Caco-2 (cell line): ENCODE data around the gene JUP. TPM values are rescaled to one million over a fixed set of nuclear protein-coding genes. Genes with fewer than 3 reads are reported as not detected.

ENCODE experiments used
- BruUV-seq: library from RNA; stranded (reverse); fragments of 400-500 nt; replicated peaks from 2 replicates; lab custom pipeline; 2021; lab: Mats Ljungman, UMichigan
- CTCF ChIA-PET: fragments of 300-600 bp; sonication (Branson Sonifier 250); formaldehyde crosslinking; loops from one replicate; lab custom pipeline; 2022; ENCODE audit warnings: antibody characterized with exemption; lab: Charles Lee
- POLR2A ChIA-PET: fragments of 300-600 bp; sonication (Branson Sonifier 250); formaldehyde crosslinking; loops from one replicate; lab custom pipeline; 2022; ENCODE audit warnings: antibody characterized with exemption; lab: Charles Lee
- DNase-seq, 2 experiments: peaks; one replicate each; pipeline versions ENCODE4 v3.0.0 to v3.0.0-alpha.2; 2020 to 2022
- H3K27me3 ChIP-seq: replicated peaks from 2 replicates; pipeline ENCODE4 v1.6.0; 2011; ENCODE audit warnings: low read length; ENCODE audit not compliant: control insufficient read depth, insufficient read depth
- H3K36me3 ChIP-seq: 2 replicates; pipeline ENCODE4 v1.5.1; 2011; ENCODE audit warnings: low read length; ENCODE audit not compliant: control insufficient read depth, insufficient read depth
- H3K4me1 ChIP-seq: fragments of 250-450 bp; sonication (Bioruptor Pico); 2 replicates; pipeline ENCODE4 v1.5.1; 2020; ENCODE audit warnings: mild to moderate bottlenecking
- H3K4me3 ChIP-seq: 2 replicates; pipeline ENCODE4 v1.5.1; 2011; ENCODE audit warnings: low read depth, mild to moderate bottlenecking, control low read depth, low read length
- H3K9me3 ChIP-seq: fragments of 250-450 bp; sonication (Bioruptor Pico); 2 replicates; pipeline ENCODE4 v1.5.1; 2020; ENCODE audit warnings: mild to moderate bottlenecking, moderate library complexity
- H3K27ac Mint-ChIP-seq: one replicate; pipeline ENCODE4 v1.8.0; 2022; ENCODE audit warnings: mixed read lengths; ENCODE audit not compliant: unreplicated experiment
- H3K27me3 Mint-ChIP-seq: one replicate; pipeline ENCODE4 v1.8.0; 2022; ENCODE audit warnings: mixed read lengths; ENCODE audit not compliant: insufficient read depth, unreplicated experiment
- H3K36me3 Mint-ChIP-seq: one replicate; pipeline ENCODE4 v1.8.0; 2022; ENCODE audit warnings: mild to moderate bottlenecking, mixed read lengths; ENCODE audit not compliant: insufficient read depth, unreplicated experiment
- H3K4me1 Mint-ChIP-seq: one replicate; pipeline ENCODE4 v1.8.0; 2022; ENCODE audit warnings: low read depth, mixed read lengths; ENCODE audit not compliant: unreplicated experiment
- H3K4me3 Mint-ChIP-seq: one replicate; pipeline ENCODE4 v1.8.0; 2022; ENCODE audit warnings: mild to moderate bottlenecking, moderate library complexity, mixed read lengths; ENCODE audit not compliant: unreplicated experiment
- H3K9me3 Mint-ChIP-seq: one replicate; pipeline ENCODE4 v1.8.0; 2022; ENCODE audit warnings: mixed read lengths; ENCODE audit not compliant: unreplicated experiment
- CTCF ChIP-seq, 2 experiments: fragments of 200-600 bp in 1 of 2; IDR thresholded peaks; 1 replicate in 1 of 2; 2 replicates in 1 of 2; pipeline versions ENCODE4 v1.5.1 to v1.8.0; 2011 to 2022; ENCODE audit warnings: antibody characterized with exemption in 1 of 2, control low read depth in 1 of 2, inconsistent platforms in 1 of 2, low read depth in 1 of 2, low read length in 1 of 2, mild to moderate bottlenecking in 1 of 2, moderate library complexity in 1 of 2; ENCODE audit not compliant: insufficient read depth in 1 of 2, severe bottlenecking in 1 of 2, unreplicated experiment in 1 of 2
- intact Hi-C: fragments of 100-400 bp; cut with micrococcal nuclease; formaldehyde crosslinking; loops from one replicate; pipeline ENCODE4 v1.10.0; 2022; ENCODE audit not compliant: unreplicated experiment
- total RNA-seq: library from RNA; stranded (reverse); gene quantifications from 2 replicates; pipeline ENCODE4 v1.2.3, GENCODE V29; 2022

JUP gene
- total RNA-seq, 1 experiment from 2014 or later: 419 TPM

- no peaks in the 10 kb centered on the region for H3K27me3 Mint-ChIP-seq
- no peak overlapping the region for H3K4me3 ChIP-seq
- ChIA-PET CTCF (no interaction called here), POLR2A (interaction anchor here (0.9 kb wide), 1 partner anchor 48 kb away, joined by 3 read pairs; the partner anchor contains the start of gene KLHL11)
- TF ChIP-seq CTCF (IDR thresholded peaks at IDR 0.05; ENCODE audit: insufficient read depth in 1 of 2, low read depth in 1 of 2, low read length in 1 of 2, severe bottlenecking in 1 of 2, unreplicated experiment in 1 of 2): no peak
- H3K36me3 Mint-ChIP-seq: peaks cover 41% of the 10 kb centered on the region
- DNase-seq: no peak
- peaks cover 8% of the 10 kb centered on the region; the same call in 1 of the 2 replicates for H3K4me1 ChIP-seq
- H3K27me3 ChIP-seq: no peaks in the 10 kb centered on the region
- H3K9me3 ChIP-seq: no peaks in the 10 kb centered on the region
- H3K4me3 Mint-ChIP-seq: no peak overlapping the region
- peaks cover 6% of the 10 kb centered on the region for H3K4me1 Mint-ChIP-seq
- no TSS peak for BruUV-seq
- H3K36me3 ChIP-seq: peaks cover 3% of the 10 kb centered on the region
- H3K9me3 Mint-ChIP-seq: no peaks in the 10 kb centered on the region
- intact Hi-C loops: no loop called here
- no peak overlapping the region for H3K27ac Mint-ChIP-seq
These were observed 30.3 kb upstream of the JUP start for GRCh38 chr17:41816637-41817320.

- no peaks in the 10 kb centered on the region for H3K27me3 Mint-ChIP-seq
- peak overlapping the region; percentile 97 for H3K27ac Mint-ChIP-seq
- POLR2A ChIA-PET: no interaction called here
- Histone ChIP-seq H3K4me3 (peak overlapping the region; percentile 91), H3K9me3 (no peaks in the 10 kb centered on the region), H3K27me3 (no peaks in the 10 kb centered on the region), H3K4me1 (peaks cover 17% of the 10 kb centered on the region), H3K36me3 (peaks cover 3% of the 10 kb centered on the region)
- no peak for TF ChIP-seq CTCF (IDR thresholded peaks at IDR 0.05; ENCODE audit: insufficient read depth in 1 of 2, low read depth in 1 of 2, low read length in 1 of 2, severe bottlenecking in 1 of 2, unreplicated experiment in 1 of 2)
- peak overlapping the region; percentile 99 for H3K4me3 Mint-ChIP-seq
- peaks cover 6% of the 10 kb centered on the region for H3K4me1 Mint-ChIP-seq
- intact Hi-C loops: no loop called here
- no peak for DNase-seq
- H3K36me3 Mint-ChIP-seq: peaks cover 43% of the 10 kb centered on the region
- H3K9me3 Mint-ChIP-seq: no peaks in the 10 kb centered on the region
- CTCF ChIA-PET: no interaction called here
- BruUV-seq: no TSS peak
These were observed 27.7 kb upstream of the JUP start for GRCh38 chr17:41814195-41814594.

- Histone ChIP-seq H3K4me3 (peak overlapping the region; percentile 91), H3K9me3 (no peaks in the 10 kb centered on the region), H3K4me1 (peaks cover 17% of the 10 kb centered on the region), H3K27me3 (no peaks in the 10 kb centered on the region), H3K36me3 (peaks cover 1% of the 10 kb centered on the region)
- Mint-ChIP-seq H3K9me3 (no peaks in the 10 kb centered on the region), H3K27me3 (no peaks in the 10 kb centered on the region), H3K27ac (peak overlapping the region; percentile 97), H3K4me1 (peaks cover 6% of the 10 kb centered on the region), H3K36me3 (peaks cover 46% of the 10 kb centered on the region), H3K4me3 (peak overlapping the region; percentile 99)
- no peak for TF ChIP-seq CTCF (IDR thresholded peaks at IDR 0.05; ENCODE audit: insufficient read depth in 1 of 2, low read depth in 1 of 2, low read length in 1 of 2, severe bottlenecking in 1 of 2, unreplicated experiment in 1 of 2)
- POLR2A ChIA-PET: no interaction called here
- DNase-seq: no peak
- intact Hi-C loops: no loop called here
- CTCF ChIA-PET: interaction anchor here (0.6 to 3.5 kb wide), 2 partner anchors 28 to 47 kb away, joined by 3 to 44 read pairs; partner anchors contain the start of gene JUP
- BruUV-seq: TSS peak; percentile 64
These were observed 27.2 kb upstream of the JUP start for GRCh38 chr17:41813699-41814124.
